H1 (cell line): ENCODE data around the gene TM4SF18. TPM values are rescaled to one million over a fixed set of nuclear protein-coding genes. Genes with fewer than 3 reads are reported as not detected.

Source experiments
- polyA plus RNA-seq, 7 experiments: library from polyadenylated mRNA; depleted of rRNA in 3 of 7; stranded (reverse) in 5 of 7; unstranded in 2 of 7; fragments of >200 nt in 5 of 7; fragments of 200-250 nt in 2 of 7; gene quantifications; 1 replicate in 5 of 7; 2 replicates in 1 of 7; 4 replicates in 1 of 7; pipeline versions ENCODE4 v1.2.1 to v1.2.3, GENCODE V29; 2011 to 2013; ENCODE audit warnings: missing spikeins in 2 of 7, mixed read lengths in 2 of 7
- total RNA-seq: library from RNA; stranded (reverse); fragmentation: NEBNext Ultra II Directional; extraction: Animal tissue kit (Norgen Biotek cat#: 25700); gene quantifications from 2 replicates; pipeline ENCODE4 v1.2.1, GENCODE V29; 2021

TM4SF18 gene
- total and polyA plus RNA-seq, 2 of the 8 experiments (the other 6 are each of a cell fraction or from before 2014, with no cell fraction given): 2.9 to 13.6 TPM

Other genes with a start within 250 kb of the TM4SF18 start
- 56.8 and 60.3 TPM in 2 replicates for gene HLTF, start 247.1 kb downstream of the TM4SF18 start, total RNA-seq
- 18.1 and 21.9 TPM in 2 replicates for gene HLTF, start 247.1 kb downstream of the TM4SF18 start, polyA plus RNA-seq (2011; rRNA removed)
- gene HPS3, start 204.0 kb downstream of the TM4SF18 start, total RNA-seq: 42.8 and 48.7 TPM in 2 replicates
- gene HPS3, start 204.0 kb downstream of the TM4SF18 start, polyA plus RNA-seq (2011; rRNA removed): 23.7 and 24.0 TPM in 2 replicates
- 2.1 and 2.6 TPM in 2 replicates for gene CP, start 111.8 kb downstream of the TM4SF18 start, total RNA-seq
- 0.32 and 0.46 TPM in 2 replicates for gene CP, start 111.8 kb downstream of the TM4SF18 start, polyA plus RNA-seq (2011; rRNA removed)
- 0.26 and 1.5 TPM in 2 replicates for gene TM4SF1, start 44.0 kb upstream of the TM4SF18 start, total RNA-seq
- 0.85 and 1.3 TPM in 2 replicates for gene TM4SF1, start 44.0 kb upstream of the TM4SF18 start, polyA plus RNA-seq (2011; rRNA removed)
- gene TM4SF4, start 141.1 kb upstream of the TM4SF18 start, total RNA-seq: not detected in 2 replicates
- gene TM4SF4, start 141.1 kb upstream of the TM4SF18 start, polyA plus RNA-seq (2011; rRNA removed): not detected in 2 replicates